ENCODE data around the gene AP3B1.

GRCh38 chr5:77974576-77974975 lies 319.9 kb downstream of the AP3B1 start:
- no peak for TF ChIP-seq CTCF (IDR thresholded peaks at IDR 0.05)
- TF ChIP-seq ZFX (IDR thresholded peaks at IDR 0.05; ENCODE audit: borderline replicate concordance) = no peak

Measured in 22Rv1 (cell line).